ENCODE data around the gene SLC25A21. TPM values are rescaled to one million over a fixed set of nuclear protein-coding genes. Genes with fewer than 3 reads are reported as not detected.

Gene SLC25A21
- total and polyA plus RNA-seq, 9 donors: 0.57 to 1.6 (median 1.1) TPM; not detected in 1

GRCh38 chr14:36781897-36782296 lies 390.5 kb downstream of the SLC25A21 start:
- no peak for DNase-seq
- WGBS, 3 donors: 82 to 89% (median 86%) methylated on average over 2 of the region's 2 CpGs
- Histone ChIP-seq H3K27me3 (no peaks in the 10 kb centered on the region), H3K36me3 (no peaks in the 10 kb centered on the region), H3K9me3 (peaks cover 0 to 2% of the 10 kb centered on the region in 2 donors), H3K4me3 (no peak overlapping the region), H3K4me1 (ENCODE audit: insufficient read depth) (no peaks in the 10 kb centered on the region), H3K27ac (no peak overlapping the region)
- TF ChIP-seq EP300 (IDR thresholded peaks at IDR 0.05) (no peak), CTCF (IDR thresholded peaks at IDR 0.05) (no peak), POLR2A (IDR thresholded peaks at IDR 0.05) (no peak)
- intact Hi-C loops (cut with DNase I): no loop called here

GRCh38 chr14:36773558-36773957 lies 398.8 kb downstream of the SLC25A21 start:
- H3K36me3 ChIP-seq: no peaks in the 10 kb centered on the region
- 46 to 76% (median 73%) methylated on average over 3 of the region's 3 CpGs for WGBS, 3 donors
- intact Hi-C loops (cut with DNase I): no loop called here
- H3K9me3 ChIP-seq: peaks cover 0 to 4% of the 10 kb centered on the region in 2 donors
- TF ChIP-seq EP300 (IDR thresholded peaks at IDR 0.05): no peak
- TF ChIP-seq CTCF (IDR thresholded peaks at IDR 0.05): no peak
- no peak for TF ChIP-seq POLR2A (IDR thresholded peaks at IDR 0.05)
- DNase-seq: no peak
- no peak overlapping the region for H3K27ac ChIP-seq
- H3K27me3 ChIP-seq: no peaks in the 10 kb centered on the region
- no peaks in the 10 kb centered on the region for H3K4me1 ChIP-seq (ENCODE audit: insufficient read depth)
- no peak overlapping the region for H3K4me3 ChIP-seq

DNA sequence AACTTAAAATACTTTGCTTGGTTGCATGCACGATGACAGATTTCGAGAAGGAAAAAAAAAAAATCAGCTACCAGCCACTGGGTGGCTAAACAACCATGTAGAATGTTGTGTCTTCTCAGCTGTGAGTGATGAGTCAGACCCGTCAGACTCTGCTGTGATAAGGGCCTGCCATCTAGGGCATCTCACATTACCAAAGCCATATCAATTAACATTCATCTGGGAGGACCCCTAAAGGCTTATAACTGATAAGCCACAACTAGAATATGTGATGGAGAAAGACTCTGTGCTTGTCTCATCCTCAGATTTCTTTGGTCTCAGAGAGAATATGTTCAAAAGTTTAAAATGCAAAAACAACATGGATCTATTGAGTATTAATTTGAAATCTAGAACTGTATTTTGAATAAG lies 399.3 kb downstream of the SLC25A21 start:
- no peak overlapping the region for H3K27ac ChIP-seq
- H3K9me3 ChIP-seq: peaks cover 0 to 4% of the 10 kb centered on the region in 2 donors
- H3K4me3 ChIP-seq: no peak overlapping the region
- no peak for DNase-seq
- no peak for TF ChIP-seq POLR2A (IDR thresholded peaks at IDR 0.05)
- no peak for TF ChIP-seq CTCF (IDR thresholded peaks at IDR 0.05)
- no peak for TF ChIP-seq EP300 (IDR thresholded peaks at IDR 0.05)
- H3K27me3 ChIP-seq: no peaks in the 10 kb centered on the region
- H3K36me3 ChIP-seq: no peaks in the 10 kb centered on the region
- intact Hi-C loops (cut with DNase I): no loop called here
- WGBS, 3 donors: 39 to 51% (median 45%) methylated on average over 3 of the region's 3 CpGs
- no peaks in the 10 kb centered on the region for H3K4me1 ChIP-seq (ENCODE audit: insufficient read depth)

DNA sequence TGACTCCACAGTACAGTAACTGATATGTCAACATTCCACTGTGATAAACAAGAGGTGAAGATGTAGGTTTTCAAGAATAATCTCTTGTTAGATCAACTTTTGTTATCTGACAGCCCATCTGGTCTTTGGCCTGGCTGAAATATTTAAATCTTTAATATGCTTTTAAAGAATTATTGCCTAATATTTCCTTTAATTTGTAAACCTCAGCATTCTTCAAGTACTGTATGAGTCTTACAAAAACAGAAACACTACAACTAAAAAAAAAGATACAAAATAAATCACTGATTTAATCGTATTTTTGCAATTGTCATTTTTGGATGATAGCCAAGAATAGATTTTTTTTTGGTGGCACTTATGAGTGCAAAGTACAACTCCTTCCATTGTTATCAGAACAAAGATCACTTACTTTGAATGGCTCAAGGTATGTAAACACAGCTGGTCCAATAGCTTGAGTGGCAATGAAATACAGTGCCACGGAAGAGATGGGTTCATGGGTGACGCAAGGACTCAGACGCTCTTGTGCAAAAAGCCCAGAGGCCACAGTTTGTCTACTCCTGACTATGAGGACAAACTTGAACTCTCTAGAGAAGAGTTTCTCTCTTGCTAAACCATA lies 401.3 kb downstream of the SLC25A21 start:
- no peak overlapping the region for H3K27ac ChIP-seq
- WGBS, 3 donors: 76 to 84% (median 82%) methylated on average over 4 of the region's 4 CpGs
- no peak for TF ChIP-seq EP300 (IDR thresholded peaks at IDR 0.05)

GRCh38 chr14:36768638-36769337 lies 403.6 kb downstream of the SLC25A21 start:
- intact Hi-C loops (cut with DNase I): no loop called here
- Histone ChIP-seq H3K9me3 (no peaks in the 10 kb centered on the region), H3K4me3 (no peak overlapping the region), H3K4me1 (ENCODE audit: insufficient read depth) (no peaks in the 10 kb centered on the region), H3K27ac (no peak overlapping the region), H3K36me3 (no peaks in the 10 kb centered on the region), H3K27me3 (no peaks in the 10 kb centered on the region)
- DNase-seq: no peak
- WGBS, 3 donors: 65 to 67% (median 66%) methylated on average over 4 of the region's 4 CpGs
- TF ChIP-seq EP300 (IDR thresholded peaks at IDR 0.05) (no peak), CTCF (IDR thresholded peaks at IDR 0.05) (no peak), POLR2A (IDR thresholded peaks at IDR 0.05) (no peak)

More for the DNA sequence above, 401.3 kb downstream of the SLC25A21 start:
- DNase-seq: no peak
- Histone ChIP-seq H3K4me1 (ENCODE audit: insufficient read depth) (no peaks in the 10 kb centered on the region), H3K36me3 (no peaks in the 10 kb centered on the region), H3K9me3 (no peaks in the 10 kb centered on the region), H3K27me3 (no peaks in the 10 kb centered on the region), H3K4me3 (no peak overlapping the region)
- intact Hi-C loops (cut with DNase I): no loop called here

Data from ovary (tissue), 9 donors.